Stimulated activated naive CD4-positive, alpha-beta T cell treated with Interleukin-2 at 50 U/mL for 16 hours (primary cell): ENCODE measurements around the gene CELA2B.
"Not testable (repeated sequence)": the region's sequence is repeated elsewhere in the genome, so short reads cannot be mapped to it uniquely, and the experiment has no call there.

Experiments used
- DNase-seq: peaks from one replicate; lab custom pipeline; 2025; lab: John Stamatoyannopoulos, UW

Gene CELA2B

GRCh38 chr1:15501208-15502032 lies 25.5 kb downstream of the CELA2B start:
- peak; percentile 7 for DNase-seq

GRCh38 chr1:15504436-15504835 lies 28.5 kb downstream of the CELA2B start:
- DNase-seq = no peak

- no peak for DNase-seq
These were observed 30.9 kb downstream of the CELA2B start for GRCh38 chr1:15506831-15507230.

- no peak for DNase-seq
These were observed 31.4 kb downstream of the CELA2B start for GRCh38 chr1:15507278-15507677.

GRCh38 chr1:15508700-15509487 lies 33.0 kb downstream of the CELA2B start:
- DNase-seq = no peak

GRCh38 chr1:15509586-15509985 lies 33.7 kb downstream of the CELA2B start:
- no peak for DNase-seq

- DNase-seq = no peak
These were observed 34.9 kb downstream of the CELA2B start for GRCh38 chr1:15510611-15511405.

- no peak for DNase-seq
These were observed 37.3 kb downstream of the CELA2B start for GRCh38 chr1:15513192-15513591.

GRCh38 chr1:15513919-15514318 lies 38.0 kb downstream of the CELA2B start:
- DNase-seq = no peak

- DNase-seq = not testable (repeated sequence)
These were observed 38.7 kb downstream of the CELA2B start for GRCh38 chr1:15514557-15514956.

GRCh38 chr1:15515022-15515663 lies 39.2 kb downstream of the CELA2B start:
- no peak for DNase-seq

GRCh38 chr1:15519625-15520024 lies 43.7 kb downstream of the CELA2B start:
- DNase-seq = no peak

- not testable (repeated sequence) for DNase-seq
These were observed 45.5 kb downstream of the CELA2B start for GRCh38 chr1:15521206-15521906.

- DNase-seq = no peak
These were observed 46.6 kb downstream of the CELA2B start for GRCh38 chr1:15522551-15522950.

GRCh38 chr1:15523104-15524020 lies 47.5 kb downstream of the CELA2B start:
- no peak for DNase-seq

- no peak for DNase-seq
These were observed 48.0 kb downstream of the CELA2B start, which contains the start of gene CASP9 for GRCh38 chr1:15524021-15524282. Gene CASP9 (minus strand): TSS chr1:15524215. CDS start chr1:15524200, 15 bp downstream.

GRCh38 chr1:15524283-15525049 lies 48.6 kb downstream of the CELA2B start:
- DNase-seq = peak; percentile 100

GRCh38 chr1:15525050-15526020 lies 49.4 kb downstream of the CELA2B start:
- DNase-seq = no peak
